Vagina (tissue), 2 donors: Measurements from ENCODE around the gene PLEKHA8.

Source experiments
- CTCF ChIP-seq, 3 experiments: fragments of 450-650 bp in 2 of 3; fragments of 200-600 bp in 1 of 3; sonication (generic) in 1 of 3; IDR thresholded peaks; one replicate each; pipeline ENCODE4 v1.5.1; 2017 to 2019; ENCODE audit warnings: antibody characterized with exemption in 3 of 3, mild to moderate bottlenecking in 2 of 3, moderate library complexity in 2 of 3
- POLR2A ChIP-seq, 2 donors: fragments of 450-650 bp; IDR thresholded peaks; one replicate each; pipeline ENCODE4 v1.6.1; 2017; ENCODE audit warnings: antibody characterized with exemption in 2 of 2, mild to moderate bottlenecking in 2 of 2, moderate library complexity in 2 of 2

GRCh38 chr7:30170476-30171205 is 142.4 kb downstream of the PLEKHA8 start:
- TF ChIP-seq CTCF (IDR thresholded peaks at IDR 0.05) (no peak), POLR2A (IDR thresholded peaks at IDR 0.05) (no peak)
